Osteoblast (primary cell): ENCODE results near the gene RGS14. TPM values are rescaled to one million over a fixed set of nuclear protein-coding genes. Genes with fewer than 3 reads are reported as not detected.

Experiments
- DNase-seq: peaks from one replicate; pipeline ENCODE4 v3.0.0; 2011; ENCODE audit warnings: low spot score, mixed read lengths; ENCODE audit not compliant: insufficient read length; ENCODE audit errors: missing footprints
- H2AFZ ChIP-seq: 2 replicates; pipeline ENCODE4 v1.6.0; 2011; ENCODE audit warnings: mild to moderate bottlenecking, low read length
- H3K27ac ChIP-seq: 2 replicates; pipeline ENCODE4 v1.5.1; 2011; ENCODE audit warnings: mild to moderate bottlenecking, low read depth, low read length, moderate library complexity
- H3K27me3 ChIP-seq: 2 replicates; pipeline ENCODE4 v1.6.0; 2012; ENCODE audit warnings: mild to moderate bottlenecking, control low read depth, inconsistent platforms, low read length, moderate library complexity; ENCODE audit not compliant: insufficient read depth
- H3K36me3 ChIP-seq: 2 replicates; pipeline ENCODE4 v1.5.1; 2011; ENCODE audit warnings: mild to moderate bottlenecking, low read length, control low read depth, moderate library complexity; ENCODE audit not compliant: insufficient read depth
- H3K4me1 ChIP-seq: 2 replicates; pipeline ENCODE4 v1.5.1; 2011; ENCODE audit warnings: mild to moderate bottlenecking, low read length, control low read depth, moderate library complexity; ENCODE audit not compliant: insufficient read depth
- H3K4me2 ChIP-seq: 2 replicates; pipeline ENCODE4 v1.6.0; 2011; ENCODE audit warnings: mild to moderate bottlenecking, low read length; ENCODE audit not compliant: insufficient read depth
- H3K4me3 ChIP-seq: fragments of 200-600 bp; sonication (generic); 3 replicates; pipeline ENCODE4 v1.5.1; 2012; ENCODE audit warnings: mild to moderate bottlenecking, low read length, inconsistent platforms; ENCODE audit not compliant: insufficient read depth
- H3K79me2 ChIP-seq: 2 replicates; pipeline ENCODE4 v1.6.0; 2012; ENCODE audit warnings: mild to moderate bottlenecking, low read length, control low read depth, inconsistent platforms; ENCODE audit not compliant: insufficient read depth
- H3K9me3 ChIP-seq: 2 replicates; pipeline ENCODE4 v1.5.1; 2011; ENCODE audit warnings: low read depth, low read length, control low read depth
- H4K20me1 ChIP-seq: 2 replicates; pipeline ENCODE4 v1.6.0; 2012; ENCODE audit warnings: mild to moderate bottlenecking, low read length, control low read depth; ENCODE audit not compliant: insufficient read depth
- total RNA-seq: library from RNA; depleted of rRNA; stranded (reverse); fragments of >200 nt; gene quantifications from 2 replicates; pipeline ENCODE4 v1.2.3, GENCODE V29; 2012
- TF ChIP-seq, protein P1 (sequence below): IDR thresholded peaks from 2 replicates; pipeline ENCODE4 v1.5.1; 2011; ENCODE audit warnings: mild to moderate bottlenecking, low read depth, low read length, moderate library complexity; ENCODE audit errors: extremely low read depth

The RGS14 gene
- total RNA-seq, 1 donor, result 9.4 TPM

DNA sequence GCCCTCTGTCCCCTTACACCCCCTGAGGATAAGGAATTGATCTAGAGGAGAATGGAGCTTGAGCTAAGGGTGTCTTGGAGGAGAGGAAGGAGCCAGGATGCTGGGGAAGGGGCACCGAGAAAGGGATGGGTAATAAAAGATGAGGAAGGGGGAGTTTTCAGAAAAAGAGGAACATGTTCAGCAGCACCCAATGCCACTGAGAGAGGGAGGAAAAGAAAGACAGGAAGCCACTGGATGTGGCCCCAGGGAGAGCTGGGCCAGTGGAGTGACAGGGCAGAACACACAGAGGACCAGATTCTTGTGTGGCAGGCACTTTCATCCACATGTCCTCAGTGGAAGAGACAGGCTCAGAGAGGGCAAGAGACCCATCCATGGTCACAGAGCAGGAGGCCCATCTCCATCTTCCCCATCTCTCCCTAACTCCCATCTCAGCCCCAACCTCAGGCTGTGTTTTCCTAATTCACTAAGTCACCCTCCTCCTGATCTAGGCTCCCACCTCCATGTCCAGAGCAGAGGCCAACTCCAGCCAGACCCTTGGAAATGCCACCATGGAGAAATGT lies 35.6 kb downstream of the RGS14 start:
- Histone ChIP-seq H2AFZ (no peak overlapping the region), H3K9me3 (no peaks in the 10 kb centered on the region), H3K4me1 (peaks cover 18% of the 10 kb centered on the region), H3K79me2 (no peaks in the 10 kb centered on the region), H4K20me1 (peaks cover 4% of the 10 kb centered on the region), H3K27me3 (peaks cover 15% of the 10 kb centered on the region), H3K4me2 (no peak overlapping the region), H3K36me3 (no peaks in the 10 kb centered on the region), H3K4me3 (no peak overlapping the region), H3K27ac (no peak overlapping the region)
- peak; percentile 73 for DNase-seq
- TF ChIP-seq, protein P1, sequence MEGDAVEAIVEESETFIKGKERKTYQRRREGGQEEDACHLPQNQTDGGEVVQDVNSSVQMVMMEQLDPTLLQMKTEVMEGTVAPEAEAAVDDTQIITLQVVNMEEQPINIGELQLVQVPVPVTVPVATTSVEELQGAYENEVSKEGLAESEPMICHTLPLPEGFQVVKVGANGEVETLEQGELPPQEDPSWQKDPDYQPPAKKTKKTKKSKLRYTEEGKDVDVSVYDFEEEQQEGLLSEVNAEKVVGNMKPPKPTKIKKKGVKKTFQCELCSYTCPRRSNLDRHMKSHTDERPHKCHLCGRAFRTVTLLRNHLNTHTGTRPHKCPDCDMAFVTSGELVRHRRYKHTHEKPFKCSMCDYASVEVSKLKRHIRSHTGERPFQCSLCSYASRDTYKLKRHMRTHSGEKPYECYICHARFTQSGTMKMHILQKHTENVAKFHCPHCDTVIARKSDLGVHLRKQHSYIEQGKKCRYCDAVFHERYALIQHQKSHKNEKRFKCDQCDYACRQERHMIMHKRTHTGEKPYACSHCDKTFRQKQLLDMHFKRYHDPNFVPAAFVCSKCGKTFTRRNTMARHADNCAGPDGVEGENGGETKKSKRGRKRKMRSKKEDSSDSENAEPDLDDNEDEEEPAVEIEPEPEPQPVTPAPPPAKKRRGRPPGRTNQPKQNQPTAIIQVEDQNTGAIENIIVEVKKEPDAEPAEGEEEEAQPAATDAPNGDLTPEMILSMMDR, result no peak

DNA sequence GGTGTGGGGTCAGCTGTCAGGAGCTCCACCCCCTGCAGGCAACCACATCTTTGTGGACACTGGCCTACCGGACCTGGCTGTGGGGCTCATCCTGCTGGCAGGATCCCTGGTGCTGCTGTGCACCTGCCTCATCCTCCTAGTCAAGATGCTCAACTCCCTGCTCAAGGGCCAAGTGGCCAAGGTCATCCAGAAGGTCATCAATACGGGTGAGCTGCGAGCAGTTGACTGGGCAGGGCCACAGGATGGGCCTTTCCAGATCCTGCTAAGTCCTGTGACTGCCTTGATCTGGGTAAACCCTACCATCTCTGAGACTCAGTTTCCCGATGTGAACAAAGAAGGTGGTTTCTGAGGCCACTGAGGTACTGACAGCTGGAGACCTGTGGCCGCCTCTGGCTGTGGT lies 36.3 kb downstream of the RGS14 start:
- H4K20me1 ChIP-seq, result no peaks in the 10 kb centered on the region
- H3K36me3 ChIP-seq, result no peaks in the 10 kb centered on the region
- H3K4me1 ChIP-seq, result peaks cover 15% of the 10 kb centered on the region
- H3K27ac ChIP-seq, result no peak overlapping the region
- H3K4me2 ChIP-seq, result no peak overlapping the region
- no peak overlapping the region for H2AFZ ChIP-seq
- no peak overlapping the region for H3K4me3 ChIP-seq
- TF ChIP-seq, protein P1, result no peak
- DNase-seq, result peak; percentile 72
- H3K9me3 ChIP-seq, result no peaks in the 10 kb centered on the region
- peaks cover 18% of the 10 kb centered on the region for H3K27me3 ChIP-seq
- no peaks in the 10 kb centered on the region for H3K79me2 ChIP-seq

DNA sequence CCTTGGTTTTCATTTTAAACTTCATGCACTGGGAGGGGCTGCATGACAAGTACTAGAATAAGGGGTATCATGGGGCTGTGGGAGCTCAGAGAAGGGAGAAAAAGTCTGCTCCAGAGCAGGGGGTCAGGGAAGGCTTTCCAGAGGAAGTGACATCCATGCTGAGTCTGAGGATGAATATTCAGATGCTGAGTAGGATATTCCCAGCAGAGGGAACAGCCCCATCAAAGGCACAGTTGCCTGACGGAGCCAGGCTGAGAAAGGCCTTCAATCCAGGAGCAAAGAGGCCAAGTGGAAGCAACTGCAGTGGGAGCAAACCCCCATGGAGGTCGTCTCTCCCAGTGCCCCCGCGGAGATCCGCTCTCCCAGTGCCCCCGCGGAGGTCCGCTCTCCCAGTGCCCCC lies 38.4 kb downstream of the RGS14 start:
- H3K27ac ChIP-seq, result no peak overlapping the region
- H3K27me3 ChIP-seq, result peaks cover 37% of the 10 kb centered on the region
- H3K4me1 ChIP-seq, result no peaks in the 10 kb centered on the region
- TF ChIP-seq, protein P1, result no peak
- no peak overlapping the region for H3K4me2 ChIP-seq
- H2AFZ ChIP-seq, result no peak overlapping the region
- H4K20me1 ChIP-seq, result no peaks in the 10 kb centered on the region
- no peaks in the 10 kb centered on the region for H3K79me2 ChIP-seq
- H3K4me3 ChIP-seq, result no peak overlapping the region
- H3K9me3 ChIP-seq, result no peaks in the 10 kb centered on the region
- no peaks in the 10 kb centered on the region for H3K36me3 ChIP-seq
- peak; percentile 83 for DNase-seq

DNA sequence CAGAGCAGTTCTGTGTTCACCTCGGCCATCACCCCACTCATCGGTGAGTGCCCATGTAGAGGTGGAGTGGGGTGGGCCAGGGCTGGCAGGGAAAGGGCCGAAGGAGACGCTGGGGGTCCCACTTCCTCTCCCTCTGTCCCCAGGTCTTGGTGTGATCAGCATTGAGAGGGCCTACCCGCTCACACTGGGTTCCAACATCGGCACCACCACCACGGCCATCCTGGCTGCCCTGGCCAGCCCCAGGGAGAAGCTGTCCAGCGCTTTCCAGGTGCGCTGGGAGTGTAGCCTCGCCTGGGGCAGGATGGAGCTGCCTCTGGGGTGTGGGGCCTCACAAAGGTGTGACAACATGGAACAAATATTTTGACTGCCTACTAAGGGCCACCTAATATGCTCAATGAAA lies 39.1 kb downstream of the RGS14 start:
- no peak overlapping the region for H2AFZ ChIP-seq
- TF ChIP-seq, protein P1, result no peak
- peaks cover 44% of the 10 kb centered on the region for H3K27me3 ChIP-seq

More for the DNA sequence above, 39.1 kb downstream of the RGS14 start:
- H3K36me3 ChIP-seq, result no peaks in the 10 kb centered on the region
- no peaks in the 10 kb centered on the region for H4K20me1 ChIP-seq
- H3K79me2 ChIP-seq, result no peaks in the 10 kb centered on the region
- no peaks in the 10 kb centered on the region for H3K4me1 ChIP-seq
- no peaks in the 10 kb centered on the region for H3K9me3 ChIP-seq
- H3K4me3 ChIP-seq, result no peak overlapping the region
- no peak overlapping the region for H3K4me2 ChIP-seq
- H3K27ac ChIP-seq, result no peak overlapping the region
- peak; percentile 57 for DNase-seq
